ENCODE measurements around the gene GGA1. TPM values are rescaled to one million over a fixed set of nuclear protein-coding genes. Genes with fewer than 3 reads are reported as not detected.
A peak's percentile ranks its signal among the peaks of the same experiment; 100 is the strongest.

GGA1 gene
- total RNA-seq, 1 donor from 2014 or later: 49.6 TPM

GRCh38 chr22:37640591-37641560 lies 32.2 kb downstream of the GGA1 start:
- DNase-seq (ENCODE audit: low read depth): no peak
- no peak for TF ChIP-seq CTCF (conservative IDR thresholded peaks at IDR 0.05; ENCODE audit: low read depth, low read length)
- no peak overlapping the region for H3K4me3 ChIP-seq (ENCODE audit: low read depth, low read length)

GRCh38 chr22:37641561-37641949 lies 32.9 kb downstream of the GGA1 start:
- H3K4me3 ChIP-seq (ENCODE audit: low read depth, low read length): no peak overlapping the region
- no peak for TF ChIP-seq CTCF (conservative IDR thresholded peaks at IDR 0.05; ENCODE audit: low read depth, low read length)
- no peak for DNase-seq (ENCODE audit: low read depth)

- DNase-seq (ENCODE audit: low read depth): no peak
- peak; percentile 89 for TF ChIP-seq CTCF (conservative IDR thresholded peaks at IDR 0.05; ENCODE audit: low read depth, low read length)
Measured at GRCh38 chr22:37643225-37643847, 34.7 kb downstream of the GGA1 start.

GRCh38 chr22:37647317-37647716 lies 38.7 kb downstream of the GGA1 start:
- no peak overlapping the region for H3K4me3 ChIP-seq (ENCODE audit: low read depth, low read length)
- DNase-seq (ENCODE audit: low read depth): no peak
- no peak for TF ChIP-seq CTCF (conservative IDR thresholded peaks at IDR 0.05; ENCODE audit: low read depth, low read length)

More at GRCh38 chr22:37643225-37643847, 34.7 kb downstream of the GGA1 start:
- no peak overlapping the region for H3K4me3 ChIP-seq (ENCODE audit: low read depth, low read length)

GRCh38 chr22:37647928-37648327 lies 39.3 kb downstream of the GGA1 start:
- TF ChIP-seq CTCF (conservative IDR thresholded peaks at IDR 0.05; ENCODE audit: low read depth, low read length): no peak
- DNase-seq (ENCODE audit: low read depth): no peak
- no peak overlapping the region for H3K4me3 ChIP-seq (ENCODE audit: low read depth, low read length)

- no peak overlapping the region for H3K4me3 ChIP-seq (ENCODE audit: low read depth, low read length)
- no peak for DNase-seq (ENCODE audit: low read depth)
- TF ChIP-seq CTCF (conservative IDR thresholded peaks at IDR 0.05; ENCODE audit: low read depth, low read length): no peak
Measured at GRCh38 chr22:37650463-37651136, 42.0 kb downstream of the GGA1 start.
